Measurements from ENCODE around the gene PDE9A. TPM values are rescaled to one million over a fixed set of nuclear protein-coding genes. Genes with fewer than 3 reads are reported as not detected.

The PDE9A gene
- total RNA-seq, 4 donors from 2014 or later = 10.6 to 83.2 (median 28.5) TPM

DNA sequence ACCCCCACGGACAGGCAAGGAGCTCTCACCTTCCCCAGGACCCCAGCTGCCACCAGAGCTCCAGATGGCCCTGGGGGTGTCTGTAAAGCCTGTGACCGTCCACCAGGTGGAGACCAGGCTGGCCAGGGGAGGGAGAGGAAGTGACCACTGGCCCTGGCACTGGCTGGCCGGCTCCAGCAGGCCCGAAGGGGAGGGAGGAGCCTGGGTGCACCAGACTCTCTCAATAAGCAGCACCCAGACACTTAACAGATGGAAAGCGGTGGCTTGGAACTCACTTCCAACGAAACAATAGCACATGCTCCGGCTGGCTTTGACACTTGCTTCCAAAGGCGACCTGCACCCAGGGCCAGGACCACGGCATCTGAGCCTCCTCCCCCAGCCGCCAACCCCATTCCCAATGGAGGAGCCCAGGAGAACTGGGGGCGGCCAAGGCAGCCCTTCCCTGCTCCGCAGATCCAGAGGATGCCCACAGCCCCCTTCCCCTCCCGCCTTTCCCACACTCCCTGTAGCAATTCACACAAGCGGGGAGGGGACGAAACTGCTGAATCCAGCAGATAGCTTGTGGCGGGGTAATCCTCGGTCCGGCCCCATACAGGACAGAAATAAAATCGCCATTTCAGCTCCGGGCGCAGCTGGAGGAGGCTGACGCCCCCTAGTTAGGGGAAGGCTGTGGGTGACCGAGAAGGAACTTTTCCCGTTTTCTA, 742 bp upstream of the PDE9A start:
- H3K4me3 ChIP-seq = peak overlapping the region; percentile 33 to 74
- H3K27me3 ChIP-seq = peaks cover 26% of the 10 kb centered on the region
- peak overlapping the region; percentile 4 to 90 (median 82) for H3K27ac ChIP-seq
- WGBS, 2 donors (ENCODE audit: low coverage in 1 of 2) = no CpG with 5 or more reads among the region's 24 CpGs
- TF ChIP-seq POLR2AphosphoS5 (IDR thresholded peaks at IDR 0.05) (peak; percentile 8), EP300 (IDR thresholded peaks at IDR 0.05) (no peak), POLR2A (IDR thresholded peaks at IDR 0.05) (no peak)
- TF ChIP-seq, protein P1, sequence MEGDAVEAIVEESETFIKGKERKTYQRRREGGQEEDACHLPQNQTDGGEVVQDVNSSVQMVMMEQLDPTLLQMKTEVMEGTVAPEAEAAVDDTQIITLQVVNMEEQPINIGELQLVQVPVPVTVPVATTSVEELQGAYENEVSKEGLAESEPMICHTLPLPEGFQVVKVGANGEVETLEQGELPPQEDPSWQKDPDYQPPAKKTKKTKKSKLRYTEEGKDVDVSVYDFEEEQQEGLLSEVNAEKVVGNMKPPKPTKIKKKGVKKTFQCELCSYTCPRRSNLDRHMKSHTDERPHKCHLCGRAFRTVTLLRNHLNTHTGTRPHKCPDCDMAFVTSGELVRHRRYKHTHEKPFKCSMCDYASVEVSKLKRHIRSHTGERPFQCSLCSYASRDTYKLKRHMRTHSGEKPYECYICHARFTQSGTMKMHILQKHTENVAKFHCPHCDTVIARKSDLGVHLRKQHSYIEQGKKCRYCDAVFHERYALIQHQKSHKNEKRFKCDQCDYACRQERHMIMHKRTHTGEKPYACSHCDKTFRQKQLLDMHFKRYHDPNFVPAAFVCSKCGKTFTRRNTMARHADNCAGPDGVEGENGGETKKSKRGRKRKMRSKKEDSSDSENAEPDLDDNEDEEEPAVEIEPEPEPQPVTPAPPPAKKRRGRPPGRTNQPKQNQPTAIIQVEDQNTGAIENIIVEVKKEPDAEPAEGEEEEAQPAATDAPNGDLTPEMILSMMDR (IDR thresholded peaks at IDR 0.05) = peak in 3 of 4 experiments; percentile 71 to 77 (median 75)
- H3K9me3 ChIP-seq = no peaks in the 10 kb centered on the region
- ATAC-seq = peak; percentile 84
- H3K36me3 ChIP-seq = no peaks in the 10 kb centered on the region
- H3K4me1 ChIP-seq = peaks cover 0 to 57% (median 18%) of the 10 kb centered on the region in 3 donors

DNA sequence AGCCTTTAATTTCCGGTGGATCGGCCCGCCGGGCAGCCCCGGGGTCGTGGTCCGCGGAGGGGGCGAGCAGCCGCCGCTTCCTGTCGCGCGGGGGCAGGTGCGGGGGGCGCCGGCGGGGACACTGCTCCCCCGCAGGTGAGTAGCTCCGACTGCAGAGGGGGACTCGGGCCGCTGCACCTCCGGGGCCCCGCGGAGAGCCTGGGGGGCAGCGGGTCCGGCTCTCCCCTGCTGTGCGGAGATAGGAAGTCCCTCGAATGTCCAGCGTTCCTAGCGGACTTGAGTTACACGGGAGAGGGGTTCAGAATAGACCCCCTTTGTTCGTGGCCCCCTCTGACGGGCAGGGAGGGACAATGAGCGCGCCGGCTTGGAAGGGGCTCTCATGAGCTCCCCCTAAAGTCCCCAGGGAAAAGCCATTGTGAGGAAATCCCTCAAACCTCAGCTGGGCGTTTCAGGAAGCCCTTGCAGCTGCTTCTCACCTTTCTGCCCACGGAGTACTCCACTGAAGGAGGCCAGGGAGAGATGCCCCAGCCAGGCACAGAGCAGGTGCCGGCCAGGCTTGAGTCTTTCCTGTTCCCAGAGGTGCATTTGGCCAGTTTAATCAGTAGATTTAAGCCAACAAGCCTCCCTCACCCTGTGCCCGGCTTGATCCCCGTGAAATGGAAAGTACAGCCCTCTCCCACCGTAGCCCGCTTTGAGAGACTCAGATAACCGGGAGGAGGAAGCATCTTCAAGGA, 925 bp downstream of the PDE9A start:
- Histone ChIP-seq H3K9me3 (no peaks in the 10 kb centered on the region), H3K4me1 (peaks cover 0 to 65% (median 18%) of the 10 kb centered on the region in 3 donors), H3K27ac (peak overlapping the region in 3 of 4 donors; percentile 80 to 90 (median 85)), H3K27me3 (peaks cover 31% of the 10 kb centered on the region), H3K36me3 (no peaks in the 10 kb centered on the region), H3K4me3 (peak overlapping the region; percentile 69 to 74)
- TF ChIP-seq, protein P1 (IDR thresholded peaks at IDR 0.05) = no peak
- TF ChIP-seq POLR2AphosphoS5 (IDR thresholded peaks at IDR 0.05) (no peak), POLR2A (IDR thresholded peaks at IDR 0.05) (no peak), EP300 (IDR thresholded peaks at IDR 0.05) (no peak)
- no peak for ATAC-seq
- WGBS, 2 donors (ENCODE audit: low coverage in 1 of 2) = 0 to 15% methylated on average over 3 to 5 of the region's 45 CpGs

DNA sequence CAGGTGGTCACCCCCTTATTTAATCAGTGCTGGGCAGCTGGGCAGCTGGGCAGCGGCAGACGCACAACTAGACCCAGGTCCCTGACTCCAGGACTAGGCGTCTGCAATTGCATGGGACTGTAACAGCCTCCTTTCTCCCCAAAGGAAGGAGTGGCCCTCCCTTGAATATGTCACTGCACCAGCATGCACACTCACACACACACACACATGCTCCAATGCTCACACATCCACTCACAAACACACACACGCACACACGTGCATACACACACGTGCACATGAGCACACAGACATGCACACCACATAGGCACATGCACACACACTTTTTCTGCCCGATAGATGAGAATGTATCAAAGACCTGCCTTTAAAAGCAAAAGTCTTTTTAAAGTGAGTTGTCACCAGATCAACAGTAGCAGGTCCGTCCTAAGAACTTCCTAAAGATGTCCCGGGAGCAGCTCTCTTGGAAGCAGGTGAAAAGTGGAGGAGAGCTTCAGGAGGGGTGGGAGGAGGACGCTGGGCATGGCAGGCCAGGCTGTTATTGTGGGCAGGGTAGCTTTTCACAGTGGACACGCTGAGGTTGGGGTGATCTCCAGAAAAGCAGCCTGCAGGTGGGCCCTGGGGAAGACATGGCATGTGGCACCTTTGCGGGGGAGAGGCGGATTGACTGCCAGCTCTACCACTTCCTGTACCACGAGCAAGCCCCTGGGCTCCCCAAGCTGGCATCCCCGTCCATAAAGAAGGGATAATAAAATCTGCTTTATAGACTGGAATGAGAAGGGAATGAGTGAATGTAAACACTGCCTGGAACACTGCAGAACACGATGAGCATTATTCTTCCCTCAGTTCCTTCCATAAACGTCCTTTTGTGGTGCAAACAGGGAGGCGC, 1.7 kb downstream of the PDE9A start:
- H3K4me3 ChIP-seq = peak overlapping the region in 1 of 2 donors; percentile 74
- H3K4me1 ChIP-seq = peaks cover 0 to 65% (median 18%) of the 10 kb centered on the region in 3 donors
- H3K36me3 ChIP-seq = peaks cover 0 to 7% of the 10 kb centered on the region in 2 donors
- 36 to 42% methylated on average over 12 of the region's 18 CpGs for WGBS, 2 donors (ENCODE audit: low coverage in 1 of 2)
- peak overlapping the region in 3 of 4 donors; percentile 11 to 90 (median 42) for H3K27ac ChIP-seq
- H3K27me3 ChIP-seq = peaks cover 31% of the 10 kb centered on the region
- TF ChIP-seq EP300 (IDR thresholded peaks at IDR 0.05) = no peak
- TF ChIP-seq, protein P1 (IDR thresholded peaks at IDR 0.05) = no peak
- TF ChIP-seq POLR2AphosphoS5 (IDR thresholded peaks at IDR 0.05) = no peak
- no peak for TF ChIP-seq POLR2A (IDR thresholded peaks at IDR 0.05)
- H3K9me3 ChIP-seq = no peaks in the 10 kb centered on the region
- ATAC-seq = no peak

DNA sequence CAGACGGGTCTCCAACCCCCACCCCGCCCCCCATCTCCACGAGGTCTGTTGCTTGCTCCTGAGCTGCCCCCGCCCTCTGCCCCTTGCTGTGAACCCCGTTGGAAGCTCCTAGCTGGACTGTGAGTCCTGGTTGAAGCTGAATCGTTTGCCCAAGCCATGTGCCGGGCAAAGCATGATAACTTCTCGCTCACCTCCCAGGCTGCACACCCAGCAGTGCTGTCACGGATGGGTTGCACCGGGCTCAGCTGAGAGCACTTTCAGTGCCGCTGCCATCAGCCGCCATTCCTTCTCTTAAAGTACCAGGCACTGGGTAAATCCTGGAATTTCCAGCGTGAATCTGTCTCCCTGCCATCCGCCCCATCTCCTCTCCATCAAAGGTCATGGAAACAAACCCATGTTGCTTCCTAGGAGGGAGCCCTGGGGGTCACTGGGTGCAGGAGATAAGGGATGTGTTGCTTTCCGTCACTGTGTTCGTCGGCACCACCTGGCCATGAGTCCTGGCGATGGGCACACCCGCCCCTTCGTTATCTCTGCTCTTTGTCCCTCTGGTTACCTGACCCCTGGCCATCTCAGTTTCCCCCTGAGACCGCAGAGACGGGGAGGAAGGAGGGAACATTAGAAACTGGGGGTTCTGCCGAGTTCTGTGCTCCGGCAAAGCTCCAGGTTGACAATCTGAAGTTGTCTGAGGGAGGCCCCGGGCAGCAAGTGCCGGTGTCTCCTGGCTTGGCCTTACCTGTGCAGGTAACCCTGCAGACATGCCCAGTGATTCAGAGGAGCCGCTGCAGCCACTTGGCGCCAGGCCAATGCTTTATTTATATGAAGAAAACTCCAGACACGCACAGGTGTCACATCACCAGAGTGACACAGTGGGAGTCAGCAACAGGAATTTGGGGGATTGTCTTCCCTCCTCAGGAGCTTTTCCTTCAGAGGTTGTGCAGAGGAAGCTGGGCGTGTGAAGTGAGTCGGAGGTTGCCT, 2.7 kb downstream of the PDE9A start:
- H3K27ac ChIP-seq = peak overlapping the region in 3 of 4 donors; percentile 11 to 90 (median 42)
- 51 to 90% methylated on average over 4 of the region's 31 CpGs for WGBS, 2 donors (ENCODE audit: low coverage in 1 of 2)
- peaks cover 31% of the 10 kb centered on the region for H3K27me3 ChIP-seq
- no peak for ATAC-seq
- peaks cover 0 to 65% (median 18%) of the 10 kb centered on the region in 3 donors for H3K4me1 ChIP-seq
- peaks cover 0 to 8% of the 10 kb centered on the region in 2 donors for H3K36me3 ChIP-seq
- H3K4me3 ChIP-seq = peak overlapping the region in 1 of 2 donors; percentile 74
- no peak for TF ChIP-seq POLR2A (IDR thresholded peaks at IDR 0.05)
- TF ChIP-seq EP300 (IDR thresholded peaks at IDR 0.05) = no peak
- TF ChIP-seq, protein P1 (IDR thresholded peaks at IDR 0.05) = no peak
- H3K9me3 ChIP-seq = no peaks in the 10 kb centered on the region
